HepG2 (cell line): ENCODE results near the gene SH2D3A. TPM values are rescaled to one million over a fixed set of nuclear protein-coding genes. Genes with fewer than 3 reads are reported as not detected.

Experiments
- AGO2 ChIP-seq: fragments of 200-400 bp; formaldehyde crosslinking; optimal IDR thresholded peaks from 2 replicates; pipeline ENCODE3; 2017; ENCODE audit warnings: mild to moderate bottlenecking, low read depth, low read length, moderate library complexity
- AHR ChIP-seq: IDR thresholded peaks from 2 replicates; pipeline ENCODE4 v1.6.1; 2018; ENCODE audit warnings: missing genetic modification reagents, missing compliant biosample characterization
- ATF7-NPFF ChIP-seq: sonication (generic); formaldehyde crosslinking; IDR thresholded peaks from 2 replicates; pipeline ENCODE4 v1.8.1; 2023; ENCODE audit warnings: mild to moderate bottlenecking, low read depth, missing genetic modification reagents, moderate library complexity
- DNMT1 ChIP-seq: sonication (generic); formaldehyde crosslinking; IDR thresholded peaks from 2 replicates; pipeline ENCODE4 v1.5.1; 2020; ENCODE audit warnings: mild to moderate bottlenecking, missing genetic modification reagents
- EEA1 ChIP-seq: sonication (generic); formaldehyde crosslinking; IDR thresholded peaks from 2 replicates; pipeline ENCODE4 v1.5.1; 2020; ENCODE audit warnings: mild to moderate bottlenecking, missing genetic modification reagents, borderline replicate concordance
- HDAC6 ChIP-seq: fragments of 200-600 bp; sonication (generic); IDR thresholded peaks from 2 replicates; pipeline ENCODE4 v1.7.0; 2017; ENCODE audit warnings: mild to moderate bottlenecking, antibody characterized with exemption, low read length, low read depth
- HOXA5 ChIP-seq: sonication (generic); formaldehyde crosslinking; IDR thresholded peaks from 2 replicates; pipeline ENCODE4 v1.4.0; 2020; ENCODE audit warnings: missing genetic modification reagents
- MAX ChIP-seq: IDR thresholded peaks from 2 replicates; pipeline ENCODE4 v1.6.1; 2012; ENCODE audit warnings: inconsistent platforms
- MAZ ChIP-seq, 2 experiments: sonication (generic) in 1 of 2; formaldehyde crosslinking in 1 of 2; IDR thresholded peaks; 2 replicates each; pipeline versions ENCODE4 v1.5.0 to v1.6.1; 2012 to 2020; ENCODE audit warnings: low read depth in 2 of 2, mild to moderate bottlenecking in 2 of 2, borderline replicate concordance in 1 of 2, improper control_type of control experiment in 1 of 2, low read length in 1 of 2, missing genetic modification reagents in 1 of 2, moderate library complexity in 1 of 2
- MED1 ChIP-seq: sonication (generic); formaldehyde crosslinking; IDR thresholded peaks from 2 replicates; pipeline ENCODE4 v1.4.0; 2020; ENCODE audit warnings: missing genetic modification reagents
- NCOA1 ChIP-seq: sonication (generic); formaldehyde crosslinking; IDR thresholded peaks from 2 replicates; pipeline ENCODE4 v1.9.0; 2021; ENCODE audit warnings: missing genetic modification reagents
- NKX3-1 ChIP-seq: sonication (generic); formaldehyde crosslinking; IDR thresholded peaks from 2 replicates; pipeline ENCODE4 v1.5.0; 2020; ENCODE audit warnings: missing genetic modification reagents
- PHF21A ChIP-seq: sonication (generic); formaldehyde crosslinking; IDR thresholded peaks from 2 replicates; pipeline ENCODE4 v1.5.0; 2020; ENCODE audit warnings: mild to moderate bottlenecking, missing genetic modification reagents
- SAP130 ChIP-seq: IDR thresholded peaks from 2 replicates; pipeline ENCODE4 v1.6.1; 2016; ENCODE audit warnings: low read depth
- SMYD3 ChIP-seq: sonication (generic); formaldehyde crosslinking; IDR thresholded peaks from 2 replicates; pipeline ENCODE4 v1.8.1; 2023; ENCODE audit warnings: mild to moderate bottlenecking, missing genetic modification reagents
- SP4 ChIP-seq: sonication (generic); formaldehyde crosslinking; IDR thresholded peaks from 2 replicates; pipeline ENCODE4 v1.8.1; 2023; ENCODE audit warnings: mild to moderate bottlenecking, missing genetic modification reagents
- YEATS4 ChIP-seq: sonication (generic); formaldehyde crosslinking; IDR thresholded peaks from 2 replicates; pipeline ENCODE4 v1.4.0; 2020; ENCODE audit warnings: missing genetic modification reagents, borderline replicate concordance
- ZFY ChIP-seq: sonication (generic); formaldehyde crosslinking; IDR thresholded peaks from 2 replicates; pipeline ENCODE4 v1.4.0; 2020; ENCODE audit warnings: missing genetic modification reagents
- ZNF12 ChIP-seq: sonication (generic); formaldehyde crosslinking; IDR thresholded peaks from 2 replicates; pipeline ENCODE4 v1.5.0; 2020; ENCODE audit warnings: missing genetic modification reagents
- ZNF30 ChIP-seq: sonication (generic); formaldehyde crosslinking; IDR thresholded peaks from 2 replicates; pipeline ENCODE4 v1.5.0; 2020; ENCODE audit warnings: mild to moderate bottlenecking, missing genetic modification reagents
- ZNF367 ChIP-seq: sonication (generic); formaldehyde crosslinking; IDR thresholded peaks from 2 replicates; pipeline ENCODE4 v1.4.0; 2020; ENCODE audit warnings: missing genetic modification reagents, borderline replicate concordance
- ZNF549 ChIP-seq: sonication (generic); formaldehyde crosslinking; IDR thresholded peaks from 2 replicates; pipeline ENCODE4 v1.5.0; 2020; ENCODE audit warnings: missing genetic modification reagents
- ZNF562 ChIP-seq: sonication (generic); formaldehyde crosslinking; IDR thresholded peaks from 2 replicates; pipeline ENCODE4 v1.8.0; 2022; ENCODE audit warnings: missing genetic modification reagents, borderline replicate concordance
- ZNF720 ChIP-seq: sonication (generic); formaldehyde crosslinking; IDR thresholded peaks from 2 replicates; pipeline ENCODE4 v1.4.0; 2020; ENCODE audit warnings: missing genetic modification reagents
- ZNF749 ChIP-seq: sonication (generic); formaldehyde crosslinking; IDR thresholded peaks from 2 replicates; pipeline ENCODE4 v1.8.0; 2022; ENCODE audit warnings: mild to moderate bottlenecking, missing genetic modification reagents, moderate library complexity, borderline replicate concordance
- ZNF781 ChIP-seq: sonication (generic); formaldehyde crosslinking; IDR thresholded peaks from 2 replicates; pipeline ENCODE4 v1.5.1; 2020; ENCODE audit warnings: borderline replicate concordance, mild to moderate bottlenecking, missing genetic modification reagents; ENCODE audit errors: not compliant biosample characterization
- ZNF792 ChIP-seq: IDR thresholded peaks from 2 replicates; pipeline ENCODE4 v1.6.1; 2016
- ZNF883 ChIP-seq: sonication (generic); formaldehyde crosslinking; IDR thresholded peaks from 2 replicates; pipeline ENCODE4 v1.5.1; 2020; ENCODE audit warnings: mild to moderate bottlenecking, missing genetic modification reagents; ENCODE audit errors: not compliant biosample characterization
- polyA plus RNA-seq, 8 experiments: library from polyadenylated mRNA; depleted of rRNA in 3 of 8; stranded (reverse) in 7 of 8; unstranded in 1 of 8; fragments of >200 nt; fragmentation: Illumina TruSeq in 4 of 8; extraction: Trizol in 4 of 8; gene quantifications; 2 replicates each; pipeline versions ENCODE4 v1.2.1 to v1.2.3, GENCODE V29; 2011 to 2016; ENCODE audit warnings: low read depth in 4 of 8, missing spikeins in 1 of 8, mixed read lengths in 1 of 8; ENCODE audit not compliant: insufficient read depth in 1 of 8
- total RNA-seq, 5 experiments: library from RNA; depleted of rRNA; stranded (reverse); fragments of >200 nt; fragmentation: Illumina TruSeq; extraction: Trizol; gene quantifications; 2 replicates each; pipeline ENCODE4 v1.2.3, GENCODE V29; 2016; ENCODE audit warnings: low read depth in 1 of 5
- TF ChIP-seq, protein P1 (sequence below): sonication (generic); formaldehyde crosslinking; IDR thresholded peaks from 2 replicates; pipeline ENCODE4 v1.5.0; 2020; ENCODE audit warnings: mild to moderate bottlenecking, missing genetic modification reagents

Gene SH2D3A
- total and polyA plus RNA-seq, 2 of the 13 experiments (the other 11 are each of a cell fraction or from before 2014, with no cell fraction given), result 1.0 to 2.2 TPM

GRCh38 chr19:6739883-6740588 is 27.2 kb downstream of the SH2D3A start (continued):
- TF ChIP-seq AGO2, result peak; percentile 16
- TF ChIP-seq ATF7-NPFF (CRISPR knock-in tag), result no peak
- no peak; the same call in 1 of the 2 replicates for TF ChIP-seq MED1 (CRISPR knock-in tag)
- TF ChIP-seq ZNF30 (CRISPR knock-in tag), result no peak
- TF ChIP-seq MAZ (IDR thresholded peaks at IDR 0.05; ENCODE audit: borderline replicate concordance, low read depth, low read length), result no peak
- TF ChIP-seq MAZ (CRISPR knock-in tag; IDR thresholded peaks at IDR 0.05; ENCODE audit: low read depth), result 0 out of 2 replicates have a peak, but pooled peaks have one; percentile 26
- TF ChIP-seq ZNF720 (CRISPR knock-in tag), result no peak
- no peak for TF ChIP-seq SMYD3 (CRISPR knock-in tag)
- TF ChIP-seq ZNF549 (CRISPR knock-in tag), result no peak
- 0 out of 2 replicates have a peak, but pooled peaks have one; percentile 7 for TF ChIP-seq YEATS4
- TF ChIP-seq ZNF883 (CRISPR knock-in tag), result peak; percentile 16
- peak; percentile 35 for TF ChIP-seq ZFY
- TF ChIP-seq ZNF781 (CRISPR knock-in tag), result no peak
- TF ChIP-seq DNMT1, result no peak
- TF ChIP-seq ZNF367 (CRISPR knock-in tag), result no peak
- TF ChIP-seq, protein P1, sequence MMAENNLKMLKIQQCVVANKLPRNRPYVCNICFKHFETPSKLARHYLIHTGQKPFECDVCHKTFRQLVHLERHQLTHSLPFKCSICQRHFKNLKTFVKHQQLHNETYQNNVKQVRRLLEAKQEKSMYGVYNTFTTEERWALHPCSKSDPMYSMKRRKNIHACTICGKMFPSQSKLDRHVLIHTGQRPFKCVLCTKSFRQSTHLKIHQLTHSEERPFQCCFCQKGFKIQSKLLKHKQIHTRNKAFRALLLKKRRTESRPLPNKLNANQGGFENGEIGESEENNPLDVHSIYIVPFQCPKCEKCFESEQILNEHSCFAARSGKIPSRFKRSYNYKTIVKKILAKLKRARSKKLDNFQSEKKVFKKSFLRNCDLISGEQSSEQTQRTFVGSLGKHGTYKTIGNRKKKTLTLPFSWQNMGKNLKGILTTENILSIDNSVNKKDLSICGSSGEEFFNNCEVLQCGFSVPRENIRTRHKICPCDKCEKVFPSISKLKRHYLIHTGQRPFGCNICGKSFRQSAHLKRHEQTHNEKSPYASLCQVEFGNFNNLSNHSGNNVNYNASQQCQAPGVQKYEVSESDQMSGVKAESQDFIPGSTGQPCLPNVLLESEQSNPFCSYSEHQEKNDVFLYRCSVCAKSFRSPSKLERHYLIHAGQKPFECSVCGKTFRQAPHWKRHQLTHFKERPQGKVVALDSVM (CRISPR knock-in tag), result no peak
- no peak for TF ChIP-seq ZNF792
- TF ChIP-seq PHF21A, result no peak; the same call in none of the 2 replicates
- 0 out of 2 replicates have a peak, but pooled peaks have one; percentile 32 for TF ChIP-seq NKX3-1 (CRISPR knock-in tag)
- TF ChIP-seq SAP130, result peak; percentile 61
- no peak for TF ChIP-seq ZNF562 (CRISPR knock-in tag)
- TF ChIP-seq ZNF749 (CRISPR knock-in tag), result no peak
- TF ChIP-seq AHR (CRISPR knock-in tag), result peak; percentile 11; the same call in 1 of the 2 replicates
- TF ChIP-seq HDAC6, result no peak
- no peak for TF ChIP-seq SP4 (CRISPR knock-in tag)
- TF ChIP-seq ZNF12 (CRISPR knock-in tag), result no peak
- 0 out of 2 replicates have a peak, but pooled peaks have one; percentile 59 for TF ChIP-seq HOXA5
- TF ChIP-seq MAX, result peak; percentile 35; the same call in 1 of the 2 replicates
- 0 out of 2 replicates have a peak, but pooled peaks have one; percentile 65 for TF ChIP-seq NCOA1
- no peak for TF ChIP-seq EEA1 (CRISPR knock-in tag)
